Hepatocyte (in vitro differentiated cells): ENCODE measurements around the gene OR2T5.
"Not testable (repeated sequence)": the region's sequence is repeated elsewhere in the genome, so short reads cannot be mapped to it uniquely, and the experiment has no call there.

Source experiments
- CTCF ChIP-seq: fragments of 200-600 bp; sonication (generic); IDR thresholded peaks from 2 replicates; pipeline ENCODE4 v1.5.1; 2016; ENCODE audit warnings: antibody characterized with exemption, mild to moderate bottlenecking; ENCODE audit not compliant: poor library complexity
- EZH2 ChIP-seq: fragments of 200-600 bp; sonication (generic); IDR thresholded peaks from 2 replicates; pipeline ENCODE4 v1.6.1; 2016; ENCODE audit warnings: antibody characterized with exemption, mild to moderate bottlenecking, borderline replicate concordance
- EZH2phosphoT487 ChIP-seq: fragments of 200-600 bp; sonication (generic); IDR thresholded peaks from one replicate; pipeline ENCODE4 v1.6.1; 2018; ENCODE audit warnings: antibody characterized with exemption, mild to moderate bottlenecking, low read depth, moderate library complexity; ENCODE audit not compliant: unreplicated experiment, severe bottlenecking

DNA sequence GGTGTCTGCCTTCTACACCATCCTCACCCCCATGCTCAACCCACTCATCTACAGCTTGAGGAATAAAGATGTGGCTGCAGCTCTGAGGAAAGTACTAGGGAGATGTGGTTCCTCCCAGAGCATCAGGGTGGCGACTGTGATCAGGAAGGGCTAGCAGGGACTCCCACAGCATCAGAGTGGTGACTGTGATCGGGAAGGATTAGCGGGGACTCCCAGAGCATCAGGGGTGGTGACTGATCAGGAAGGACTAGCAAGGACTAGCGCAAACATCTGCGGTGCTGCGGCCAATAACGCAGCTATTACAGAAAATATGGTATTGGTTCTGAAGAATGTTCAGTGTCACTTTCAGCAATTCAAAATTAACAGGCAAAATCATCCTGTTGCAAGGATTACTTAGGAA, 34.8 kb upstream of the OR2T5 start:
- TF ChIP-seq CTCF, EZH2phosphoT487, EZH2: not testable (repeated sequence)
